Skeletal muscle satellite cell (primary cell): ENCODE results near the gene COL9A3.
A peak's percentile ranks its signal among the peaks of the same experiment; 100 is the strongest.

Source experiments
- H3K27me3 ChIP-seq: 2 replicates; pipeline ENCODE4 v1.7.0; 2013; ENCODE audit warnings: low read length; ENCODE audit not compliant: control insufficient read depth, insufficient read depth
- H3K36me3 ChIP-seq: 2 replicates; pipeline ENCODE4 v1.7.0; 2013; ENCODE audit warnings: mild to moderate bottlenecking, control low read depth, low read length; ENCODE audit not compliant: insufficient read depth
- H3K4me1 ChIP-seq: 2 replicates; pipeline ENCODE4 v1.7.0; 2013; ENCODE audit warnings: low read length; ENCODE audit not compliant: control insufficient read depth, insufficient read depth
- H3K4me2 ChIP-seq: 2 replicates; pipeline ENCODE4 v1.7.0; 2013; ENCODE audit warnings: mild to moderate bottlenecking, low read length
- H3K4me3 ChIP-seq: 2 replicates; pipeline ENCODE4 v1.7.0; 2013; ENCODE audit warnings: low read length
- H3K9ac ChIP-seq: 2 replicates; pipeline ENCODE4 v1.7.0; 2013; ENCODE audit warnings: mild to moderate bottlenecking, low read depth, low read length, moderate library complexity
- H3K9me3 ChIP-seq: replicated peaks from 2 replicates; pipeline ENCODE4 v1.7.0; 2013; ENCODE audit warnings: mild to moderate bottlenecking, control low read depth, low read length

COL9A3 gene

DNA sequence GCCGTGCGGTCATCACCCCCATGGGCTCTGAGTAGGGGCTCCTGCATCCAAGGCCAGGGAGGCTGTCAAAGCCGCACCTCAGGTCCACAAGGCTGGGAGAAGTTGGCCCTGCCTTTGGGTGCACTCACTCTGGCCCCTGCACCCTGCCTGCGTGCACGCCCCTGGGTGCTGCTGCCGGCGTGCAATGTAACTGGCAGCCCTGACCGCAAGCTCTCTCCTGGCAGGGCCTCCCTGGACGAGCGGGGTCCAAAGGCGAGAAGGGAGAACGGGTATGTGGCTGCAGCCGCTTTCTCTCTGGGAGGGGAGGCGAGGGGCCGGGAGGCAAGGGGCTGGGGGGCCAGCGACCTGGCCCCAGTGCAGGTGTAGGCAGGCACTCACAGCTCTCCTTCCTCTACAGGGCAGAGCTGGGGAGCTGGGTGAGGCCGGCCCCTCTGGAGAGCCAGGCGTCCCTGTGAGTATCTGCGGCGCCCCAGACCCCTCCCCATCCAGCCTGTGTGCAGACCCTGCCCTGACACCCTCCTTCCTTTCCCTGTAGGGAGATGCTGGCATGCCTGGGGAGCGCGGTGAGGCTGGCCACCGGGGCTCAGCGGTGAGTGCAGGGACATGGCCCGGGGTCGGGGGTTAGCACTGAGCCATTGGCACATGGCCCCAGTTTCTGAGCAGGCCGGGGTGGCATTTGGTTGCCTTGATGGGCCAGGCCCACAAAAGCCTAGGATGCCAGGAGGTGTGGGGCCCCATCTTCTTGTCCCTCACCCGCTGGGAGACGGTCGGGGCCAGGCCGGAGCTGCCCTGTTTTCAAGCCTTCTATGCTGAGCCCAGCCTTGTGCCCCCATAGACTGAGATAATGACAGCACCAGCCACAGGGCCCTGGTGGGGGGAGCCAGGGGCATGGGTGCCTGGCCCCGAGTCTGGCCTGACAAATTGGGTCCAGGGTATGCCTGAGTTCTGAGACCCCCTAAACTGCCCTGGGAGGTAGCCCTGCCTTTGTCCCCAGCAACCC, 12.7 kb downstream of the COL9A3 start:
- H3K9me3 ChIP-seq = no peaks in the 10 kb centered on the region
- H3K27me3 ChIP-seq = peaks cover 20% of the 10 kb centered on the region
- no peak overlapping the region for H3K4me3 ChIP-seq
- H3K36me3 ChIP-seq = no peaks in the 10 kb centered on the region
- no peak overlapping the region for H3K9ac ChIP-seq
- H3K4me2 ChIP-seq = no peak overlapping the region
- H3K4me1 ChIP-seq = peaks cover 13% of the 10 kb centered on the region

DNA sequence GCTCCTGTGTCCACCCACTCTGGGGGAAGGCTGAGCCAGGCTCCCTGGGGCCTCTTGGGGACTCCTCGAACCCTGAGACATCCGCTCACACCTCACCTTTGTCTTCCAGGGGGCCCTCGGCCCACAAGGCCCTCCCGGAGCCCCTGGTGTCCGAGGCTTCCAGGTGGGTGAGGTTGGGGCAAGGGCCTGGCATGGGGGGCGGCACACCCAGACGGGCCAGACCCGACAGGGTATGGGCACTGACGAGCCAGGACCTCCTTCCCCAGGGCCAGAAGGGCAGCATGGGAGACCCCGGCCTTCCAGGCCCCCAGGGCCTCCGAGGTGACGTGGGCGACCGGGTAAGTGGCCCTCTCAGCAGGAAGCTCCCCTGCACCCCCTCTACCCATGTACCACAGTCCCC, 13.4 kb downstream of the COL9A3 start:
- H3K9ac ChIP-seq = no peak overlapping the region
- no peak overlapping the region for H3K4me3 ChIP-seq
- H3K27me3 ChIP-seq = peaks cover 26% of the 10 kb centered on the region
- H3K9me3 ChIP-seq = no peaks in the 10 kb centered on the region
- peaks cover 10% of the 10 kb centered on the region for H3K4me1 ChIP-seq
- H3K36me3 ChIP-seq = no peaks in the 10 kb centered on the region
- H3K4me2 ChIP-seq = no peak overlapping the region

DNA sequence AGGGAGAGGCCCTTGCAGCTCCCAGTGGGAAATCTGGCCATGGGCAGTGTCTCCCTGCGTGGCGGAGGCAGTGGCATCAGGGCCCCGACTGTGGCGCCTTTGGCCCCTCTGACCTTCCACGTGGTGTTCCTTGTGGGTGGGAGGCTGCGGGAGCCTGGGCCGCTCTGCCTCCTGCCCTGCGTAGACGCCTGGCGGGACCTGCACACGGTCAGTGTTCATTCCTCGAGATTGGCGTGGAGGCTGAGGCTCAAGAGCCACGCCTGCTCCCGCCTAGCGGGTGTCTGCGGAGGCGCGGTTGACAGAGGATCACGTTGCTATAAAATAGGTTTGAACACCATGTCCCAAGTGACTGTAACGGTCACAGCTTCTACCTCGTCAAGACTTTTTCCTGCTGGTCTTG, 14.0 kb downstream of the COL9A3 start:
- no peaks in the 10 kb centered on the region for H3K36me3 ChIP-seq
- H3K9ac ChIP-seq = no peak overlapping the region
- peaks cover 10% of the 10 kb centered on the region for H3K4me1 ChIP-seq
- H3K9me3 ChIP-seq = no peaks in the 10 kb centered on the region
- no peak overlapping the region for H3K4me3 ChIP-seq
- peaks cover 31% of the 10 kb centered on the region for H3K27me3 ChIP-seq
- H3K4me2 ChIP-seq = no peak overlapping the region

DNA sequence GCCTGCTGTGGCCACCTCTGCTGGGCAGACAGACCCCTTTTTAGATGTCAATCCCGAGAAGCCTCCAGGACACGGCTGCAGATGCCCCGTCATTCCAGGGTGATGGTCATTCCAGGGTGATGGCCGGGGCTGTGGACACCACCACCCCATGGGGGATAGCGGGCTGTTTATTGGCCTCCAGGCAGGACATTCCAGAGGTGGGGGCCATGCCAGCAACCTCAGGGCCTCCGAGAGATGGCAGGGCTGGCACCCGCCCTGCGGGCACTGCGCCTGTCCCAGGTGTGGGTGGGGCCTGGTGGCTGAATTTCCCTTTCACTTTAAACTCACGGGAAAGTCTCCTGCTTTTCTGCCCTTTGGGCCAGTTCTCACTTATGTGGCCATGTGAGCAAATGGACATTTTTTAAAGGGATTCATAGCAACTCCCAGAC, 14.5 kb downstream of the COL9A3 start:
- no peaks in the 10 kb centered on the region for H3K36me3 ChIP-seq
- no peak overlapping the region for H3K4me3 ChIP-seq
- no peaks in the 10 kb centered on the region for H3K9me3 ChIP-seq
- H3K4me1 ChIP-seq = peaks cover 10% of the 10 kb centered on the region
- H3K9ac ChIP-seq = no peak overlapping the region
- H3K4me2 ChIP-seq = no peak overlapping the region
- H3K27me3 ChIP-seq = peaks cover 37% of the 10 kb centered on the region

DNA sequence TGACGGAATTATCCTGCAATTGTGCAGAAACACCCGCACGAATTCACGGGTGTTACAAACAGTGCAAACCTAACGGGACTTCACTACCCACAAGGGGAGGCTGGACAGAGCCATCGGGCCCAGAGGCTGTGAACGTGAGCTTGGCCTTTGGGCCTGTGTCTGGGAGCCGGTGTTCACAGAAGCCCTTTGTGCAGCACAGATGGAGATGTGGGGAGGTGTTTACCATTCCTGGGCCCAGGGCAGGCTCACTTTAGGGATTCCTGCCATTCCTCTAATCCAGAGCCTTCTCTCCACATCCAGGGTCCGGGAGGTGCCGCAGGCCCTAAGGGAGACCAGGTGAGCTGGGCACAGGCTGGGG, 15.0 kb downstream of the COL9A3 start:
- H3K9ac ChIP-seq = no peak overlapping the region
- peaks cover 41% of the 10 kb centered on the region for H3K27me3 ChIP-seq
- no peaks in the 10 kb centered on the region for H3K9me3 ChIP-seq
- no peak overlapping the region for H3K4me3 ChIP-seq
- no peak overlapping the region for H3K4me2 ChIP-seq
- peaks cover 10% of the 10 kb centered on the region for H3K4me1 ChIP-seq
- no peaks in the 10 kb centered on the region for H3K36me3 ChIP-seq

DNA sequence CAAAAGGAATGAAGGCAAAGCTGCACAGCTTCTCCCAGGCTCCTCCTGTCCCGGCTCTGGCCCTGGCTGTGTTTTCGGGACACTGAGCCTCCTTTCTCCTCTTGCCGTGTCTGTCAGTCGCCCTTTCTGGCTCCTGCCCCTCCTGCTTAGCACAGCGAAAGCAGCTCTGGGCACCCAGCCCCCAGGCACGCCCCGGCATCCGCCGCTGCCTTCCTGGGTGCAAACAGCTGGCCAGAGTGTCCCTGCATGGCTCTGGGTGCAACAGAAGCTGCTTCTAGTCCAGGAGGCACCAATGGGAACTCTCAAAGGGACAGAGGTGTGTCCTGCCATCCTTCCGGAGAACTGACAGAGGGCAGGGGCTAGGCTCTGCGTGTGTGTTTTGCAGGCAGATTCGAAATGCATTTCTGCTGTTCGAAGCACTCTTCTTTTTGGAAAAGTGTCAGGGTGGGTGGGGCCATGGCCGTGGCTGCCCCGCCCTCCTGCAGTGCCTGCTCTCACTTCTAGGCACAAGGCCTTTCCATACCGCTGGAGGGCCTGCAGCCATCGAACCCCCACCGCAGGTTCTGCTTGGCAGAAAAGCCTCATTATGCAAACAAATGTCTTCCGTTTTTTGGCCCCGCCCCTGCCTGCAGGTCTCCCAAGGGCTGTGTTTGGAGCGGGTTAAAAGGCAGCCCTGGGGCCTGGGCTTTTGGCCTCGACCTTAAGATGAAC, 15.5 kb downstream of the COL9A3 start:
- Histone ChIP-seq H3K9me3 (no peaks in the 10 kb centered on the region), H3K4me2 (peak overlapping the region; percentile 60), H3K4me1 (peaks cover 10% of the 10 kb centered on the region), H3K36me3 (no peaks in the 10 kb centered on the region), H3K4me3 (no peak overlapping the region), H3K9ac (no peak overlapping the region), H3K27me3 (peaks cover 41% of the 10 kb centered on the region)

DNA sequence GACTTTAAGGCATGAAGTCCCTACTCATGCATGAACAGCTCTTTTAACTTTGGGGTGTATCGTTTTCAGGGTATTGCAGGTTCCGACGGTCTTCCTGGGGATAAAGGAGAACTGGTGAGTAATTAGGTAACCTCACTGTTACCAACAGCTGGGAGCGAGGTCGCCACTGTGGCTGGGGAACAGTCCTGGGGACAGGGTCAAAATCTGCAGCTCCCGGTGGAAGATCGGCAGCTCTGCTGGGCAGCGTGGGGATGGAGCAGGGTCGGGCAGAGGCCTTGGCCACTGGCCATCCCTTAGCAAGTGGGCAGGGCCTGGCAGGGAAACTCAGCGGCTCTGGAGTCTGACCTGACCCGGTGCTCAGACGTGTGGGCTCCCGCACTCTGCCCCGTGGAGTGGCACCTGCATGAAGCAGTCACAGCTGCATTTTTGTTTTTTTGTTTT, 16.1 kb downstream of the COL9A3 start:
- H3K9ac ChIP-seq = no peak overlapping the region

DNA sequence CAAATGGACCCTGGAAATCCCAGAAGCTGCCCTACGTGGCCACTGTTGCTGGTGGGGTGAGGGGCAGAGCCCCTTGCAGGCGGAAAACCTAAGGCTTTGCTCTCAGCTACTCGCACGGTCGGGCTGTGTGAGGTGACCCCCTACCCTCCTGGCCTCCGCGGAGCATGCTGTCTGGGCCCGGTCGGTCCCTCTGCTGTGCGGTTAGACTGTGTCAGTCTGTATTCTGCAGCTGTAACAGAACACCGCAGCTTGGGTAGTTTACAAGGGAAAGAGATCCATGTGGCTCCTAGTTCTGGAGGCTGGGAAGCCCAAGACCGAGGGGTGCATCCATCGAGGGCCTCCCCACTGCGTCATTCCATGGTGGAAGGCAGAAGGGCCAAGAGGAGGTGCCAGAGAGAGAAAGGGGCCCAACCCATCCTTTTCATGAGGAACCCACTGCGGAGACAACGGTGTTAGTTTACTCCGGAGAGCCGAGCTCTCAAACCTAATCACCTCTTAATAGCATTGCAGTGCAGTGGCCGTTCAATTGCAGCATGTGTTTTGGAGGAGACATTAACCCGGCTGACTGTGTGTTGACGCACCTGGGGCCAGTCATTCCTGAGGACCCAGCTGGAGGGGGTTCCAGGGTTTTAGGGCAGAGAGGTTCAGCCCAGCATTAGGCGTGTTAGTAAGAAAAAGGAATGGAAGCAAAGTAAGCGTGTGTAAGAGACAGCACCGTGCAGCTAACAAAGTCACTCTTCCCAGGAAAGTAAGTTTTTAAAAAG, 18.3 kb downstream of the COL9A3 start:
- no peak overlapping the region for H3K4me3 ChIP-seq
- peaks cover 37% of the 10 kb centered on the region for H3K27me3 ChIP-seq
- no peaks in the 10 kb centered on the region for H3K9me3 ChIP-seq
- no peak overlapping the region for H3K9ac ChIP-seq
- H3K4me2 ChIP-seq = no peak overlapping the region
- peaks cover 10% of the 10 kb centered on the region for H3K4me1 ChIP-seq
- no peaks in the 10 kb centered on the region for H3K36me3 ChIP-seq

More for the DNA sequence above, 16.1 kb downstream of the COL9A3 start:
- Histone ChIP-seq H3K4me2 (peak overlapping the region; percentile 12), H3K4me1 (peaks cover 10% of the 10 kb centered on the region), H3K4me3 (no peak overlapping the region), H3K9me3 (no peaks in the 10 kb centered on the region), H3K27me3 (peaks cover 37% of the 10 kb centered on the region), H3K36me3 (no peaks in the 10 kb centered on the region)

DNA sequence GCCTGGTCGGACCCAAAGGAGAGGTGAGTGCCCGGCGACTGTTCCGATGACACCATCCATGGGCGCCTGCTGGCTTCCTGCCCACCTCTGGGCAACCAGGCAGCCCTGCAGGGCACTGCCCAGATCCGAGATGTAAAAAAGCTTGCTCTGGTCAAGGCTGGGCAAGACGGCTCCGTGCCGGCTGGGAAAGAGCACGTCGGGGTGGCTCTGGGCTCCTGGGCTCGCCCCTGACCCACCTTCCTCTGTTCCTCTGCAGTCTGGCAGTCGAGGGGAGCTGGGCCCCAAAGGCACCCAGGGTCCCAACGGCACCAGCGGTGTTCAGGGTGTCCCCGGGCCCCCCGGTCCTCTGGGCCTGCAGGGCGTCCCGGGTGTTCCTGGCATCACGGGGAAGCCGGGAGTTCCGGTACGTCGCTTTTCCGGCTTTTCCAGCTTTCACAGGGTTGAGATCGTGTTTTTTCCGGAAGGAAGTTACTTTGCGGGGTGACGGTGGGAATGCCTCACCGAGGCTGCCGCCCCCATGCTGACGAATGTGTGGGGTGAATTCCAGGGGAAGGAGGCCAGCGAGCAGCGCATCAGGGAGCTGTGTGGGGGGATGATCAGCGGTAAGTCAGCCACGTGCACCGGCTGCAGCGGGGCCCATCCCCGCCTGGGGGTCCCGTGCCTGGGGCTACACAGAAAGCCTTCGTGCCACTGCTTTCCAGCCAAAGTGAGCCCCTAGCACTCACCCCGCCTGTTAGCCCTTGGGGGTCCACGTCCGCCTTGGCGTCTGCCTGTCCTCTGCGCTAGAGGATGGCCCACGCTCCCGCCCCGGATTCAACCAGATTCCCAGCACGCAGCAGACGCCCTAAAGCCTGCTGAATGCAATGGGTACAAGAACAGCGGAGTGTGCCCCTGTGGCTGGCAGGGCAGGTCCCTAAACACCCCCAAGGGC, 19.3 kb downstream of the COL9A3 start:
- Histone ChIP-seq H3K36me3 (peaks cover 2% of the 10 kb centered on the region), H3K9ac (no peak overlapping the region), H3K9me3 (no peaks in the 10 kb centered on the region), H3K4me2 (no peak overlapping the region), H3K4me3 (no peak overlapping the region), H3K27me3 (peaks cover 37% of the 10 kb centered on the region), H3K4me1 (peaks cover 10% of the 10 kb centered on the region)

DNA sequence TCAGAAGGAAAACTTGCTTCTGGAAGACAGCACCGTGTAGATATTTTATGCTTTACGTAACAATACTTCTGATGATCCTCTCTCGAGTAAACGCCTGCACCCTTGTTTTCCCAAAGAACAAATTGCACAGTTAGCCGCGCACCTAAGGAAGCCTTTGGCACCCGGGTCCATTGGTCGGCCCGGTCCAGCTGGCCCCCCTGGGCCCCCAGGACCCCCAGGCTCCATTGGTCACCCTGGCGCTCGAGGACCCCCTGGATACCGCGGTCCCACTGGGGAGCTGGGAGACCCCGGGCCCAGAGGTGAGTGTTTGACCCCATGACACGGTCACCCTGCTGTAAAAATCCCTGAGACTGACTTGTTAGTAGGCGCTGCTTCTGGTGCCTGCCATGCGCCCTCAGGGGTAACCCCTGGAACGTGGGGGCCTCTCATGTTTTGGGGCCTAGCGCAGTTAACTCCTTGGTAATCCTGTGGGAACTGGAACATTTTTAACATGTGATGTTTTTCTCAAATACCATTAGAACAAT, 20.2 kb downstream of the COL9A3 start:
- H3K4me3 ChIP-seq = no peak overlapping the region
- H3K4me1 ChIP-seq = peaks cover 10% of the 10 kb centered on the region
- peaks cover 34% of the 10 kb centered on the region for H3K27me3 ChIP-seq
- no peaks in the 10 kb centered on the region for H3K9me3 ChIP-seq
- peaks cover 4% of the 10 kb centered on the region for H3K36me3 ChIP-seq
- H3K9ac ChIP-seq = no peak overlapping the region
- H3K4me2 ChIP-seq = no peak overlapping the region
